DOHH2 (cell line): ENCODE measurements around the gene SLC27A2.

Experiments used
- H3F3A ChIP-seq: fragments of 200-600 bp; sonication (generic), shearing (Covaris generic); 2 replicates; pipeline ENCODE4 v1.6.0; 2016; ENCODE audit warnings: antibody characterized with exemption, mild to moderate bottlenecking; ENCODE audit not compliant: control insufficient read depth, insufficient read depth
- H3K27ac ChIP-seq: fragments of 200-600 bp; sonication (generic); 2 replicates; pipeline ENCODE4 v1.5.1; 2014; ENCODE audit warnings: low read depth, mild to moderate bottlenecking, low read length, moderate library complexity
- H3K27me3 ChIP-seq: fragments of 200-600 bp; sonication (generic); 2 replicates; pipeline ENCODE4 v1.6.1; 2014; ENCODE audit warnings: mild to moderate bottlenecking, low read length, mixed read lengths; ENCODE audit not compliant: control insufficient read depth
- H3K36me3 ChIP-seq: fragments of 200-600 bp; sonication (generic); 2 replicates; pipeline ENCODE4 v1.6.1; 2014; ENCODE audit warnings: mild to moderate bottlenecking, low read length, moderate library complexity, mixed read lengths; ENCODE audit not compliant: control insufficient read depth
- H3K4me1 ChIP-seq: fragments of 200-600 bp; sonication (generic); 2 replicates; pipeline ENCODE4 v1.6.1; 2014; ENCODE audit warnings: mild to moderate bottlenecking, low read length, mixed read lengths; ENCODE audit not compliant: control insufficient read depth
- H3K4me2 ChIP-seq: fragments of 200-600 bp; sonication (generic); 2 replicates; pipeline ENCODE4 v1.6.0; 2014; ENCODE audit warnings: mild to moderate bottlenecking, low read length, moderate library complexity
- H3K4me3 ChIP-seq: fragments of 200-600 bp; sonication (generic); 2 replicates; pipeline ENCODE4 v1.5.1; 2014; ENCODE audit warnings: mild to moderate bottlenecking, low read length, mixed read lengths
- H3K79me2 ChIP-seq: fragments of 200-600 bp; sonication (generic); 2 replicates; pipeline ENCODE4 v1.6.1; 2014; ENCODE audit warnings: mild to moderate bottlenecking, low read length, mixed read lengths; ENCODE audit not compliant: control insufficient read depth
- H3K9me2 ChIP-seq: fragments of 200-600 bp; sonication (generic); replicated peaks from 2 replicates; pipeline ENCODE4 v1.6.1; 2014; ENCODE audit warnings: mild to moderate bottlenecking, low read length, mixed read lengths; ENCODE audit not compliant: control insufficient read depth
- H3K9me3 ChIP-seq: fragments of 200-600 bp; sonication (generic); 2 replicates; pipeline ENCODE4 v1.6.1; 2014; ENCODE audit warnings: antibody characterized with exemption, low read length, mixed read lengths; ENCODE audit not compliant: control insufficient read depth, insufficient read depth
- H4K20me1 ChIP-seq: fragments of 200-600 bp; sonication (generic); 2 replicates; pipeline ENCODE4 v1.6.0; 2014; ENCODE audit warnings: low read depth, mild to moderate bottlenecking, antibody characterized with exemption, low read length, moderate library complexity; ENCODE audit not compliant: control insufficient read depth, insufficient read depth
- EZH2phosphoT487 ChIP-seq: fragments of 200-600 bp; sonication (generic); IDR thresholded peaks from 2 replicates; pipeline ENCODE4 v1.6.1; 2017; ENCODE audit warnings: borderline replicate concordance, mild to moderate bottlenecking, antibody characterized with exemption, low read length, moderate library complexity, mixed read lengths
- TF ChIP-seq, protein P1 (sequence below): fragments of 200-600 bp; sonication (generic); IDR thresholded peaks from one replicate; pipeline ENCODE4 v1.5.1; 2014; ENCODE audit warnings: antibody characterized with exemption, mild to moderate bottlenecking, low read depth, low read length; ENCODE audit not compliant: poor library complexity, severe bottlenecking

SLC27A2 gene

GRCh38 chr15:50275091-50275490, 93.1 kb downstream of the SLC27A2 start:
- H3K4me2 ChIP-seq = no peak overlapping the region
- peaks cover 6% of the 10 kb centered on the region; the same call in 1 of the 2 replicates for H3K36me3 ChIP-seq
- no peaks in the 10 kb centered on the region for H3K9me2 ChIP-seq
- H3K4me1 ChIP-seq = no peaks in the 10 kb centered on the region
- no peaks in the 10 kb centered on the region for H3F3A ChIP-seq
- TF ChIP-seq, protein P1, sequence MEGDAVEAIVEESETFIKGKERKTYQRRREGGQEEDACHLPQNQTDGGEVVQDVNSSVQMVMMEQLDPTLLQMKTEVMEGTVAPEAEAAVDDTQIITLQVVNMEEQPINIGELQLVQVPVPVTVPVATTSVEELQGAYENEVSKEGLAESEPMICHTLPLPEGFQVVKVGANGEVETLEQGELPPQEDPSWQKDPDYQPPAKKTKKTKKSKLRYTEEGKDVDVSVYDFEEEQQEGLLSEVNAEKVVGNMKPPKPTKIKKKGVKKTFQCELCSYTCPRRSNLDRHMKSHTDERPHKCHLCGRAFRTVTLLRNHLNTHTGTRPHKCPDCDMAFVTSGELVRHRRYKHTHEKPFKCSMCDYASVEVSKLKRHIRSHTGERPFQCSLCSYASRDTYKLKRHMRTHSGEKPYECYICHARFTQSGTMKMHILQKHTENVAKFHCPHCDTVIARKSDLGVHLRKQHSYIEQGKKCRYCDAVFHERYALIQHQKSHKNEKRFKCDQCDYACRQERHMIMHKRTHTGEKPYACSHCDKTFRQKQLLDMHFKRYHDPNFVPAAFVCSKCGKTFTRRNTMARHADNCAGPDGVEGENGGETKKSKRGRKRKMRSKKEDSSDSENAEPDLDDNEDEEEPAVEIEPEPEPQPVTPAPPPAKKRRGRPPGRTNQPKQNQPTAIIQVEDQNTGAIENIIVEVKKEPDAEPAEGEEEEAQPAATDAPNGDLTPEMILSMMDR = no peak
- TF ChIP-seq EZH2phosphoT487 = no peak
- H3K27ac ChIP-seq = no peak overlapping the region
- no peaks in the 10 kb centered on the region for H3K27me3 ChIP-seq
- no peak overlapping the region for H3K4me3 ChIP-seq
- H3K79me2 ChIP-seq = no peaks in the 10 kb centered on the region
- H4K20me1 ChIP-seq = no peaks in the 10 kb centered on the region; the same call in 1 of the 2 replicates
- H3K9me3 ChIP-seq = no peaks in the 10 kb centered on the region

GRCh38 chr15:50275908-50276307, 93.9 kb downstream of the SLC27A2 start:
- Histone ChIP-seq H3K9me3 (no peaks in the 10 kb centered on the region), H3K4me2 (no peak overlapping the region), H3K27me3 (no peaks in the 10 kb centered on the region), H3K9me2 (no peaks in the 10 kb centered on the region), H3K79me2 (no peaks in the 10 kb centered on the region), H3K27ac (no peak overlapping the region), H3K36me3 (peaks cover 6% of the 10 kb centered on the region; the same call in 1 of the 2 replicates), H4K20me1 (no peaks in the 10 kb centered on the region; the same call in 1 of the 2 replicates), H3K4me3 (no peak overlapping the region), H3F3A (no peaks in the 10 kb centered on the region), H3K4me1 (no peaks in the 10 kb centered on the region)
- TF ChIP-seq, protein P1 = no peak
- TF ChIP-seq EZH2phosphoT487 = no peak

GRCh38 chr15:50277370-50277769, 95.4 kb downstream of the SLC27A2 start:
- H4K20me1 ChIP-seq = no peaks in the 10 kb centered on the region; the same call in 1 of the 2 replicates
- H3K36me3 ChIP-seq = peaks cover 6% of the 10 kb centered on the region; the same call in 1 of the 2 replicates
- H3K4me1 ChIP-seq = no peaks in the 10 kb centered on the region
- no peak overlapping the region for H3K4me3 ChIP-seq
- no peaks in the 10 kb centered on the region for H3K27me3 ChIP-seq
- no peak overlapping the region for H3K4me2 ChIP-seq
- no peaks in the 10 kb centered on the region for H3F3A ChIP-seq
- TF ChIP-seq EZH2phosphoT487 = no peak
- TF ChIP-seq, protein P1 = no peak
- H3K79me2 ChIP-seq = no peaks in the 10 kb centered on the region
- H3K27ac ChIP-seq = no peak overlapping the region
- H3K9me3 ChIP-seq = no peaks in the 10 kb centered on the region
- H3K9me2 ChIP-seq = no peaks in the 10 kb centered on the region
